EL (cell line): ENCODE measurements around the gene DNAJC21.
"Not testable (repeated sequence)": the region's sequence is repeated elsewhere in the genome, so short reads cannot be mapped to it uniquely, and the experiment has no call there.

Source experiments
- DNase-seq: peaks from one replicate; pipeline ENCODE4 v3.0.0-alpha.2; 2016

Gene DNAJC21

DNA sequence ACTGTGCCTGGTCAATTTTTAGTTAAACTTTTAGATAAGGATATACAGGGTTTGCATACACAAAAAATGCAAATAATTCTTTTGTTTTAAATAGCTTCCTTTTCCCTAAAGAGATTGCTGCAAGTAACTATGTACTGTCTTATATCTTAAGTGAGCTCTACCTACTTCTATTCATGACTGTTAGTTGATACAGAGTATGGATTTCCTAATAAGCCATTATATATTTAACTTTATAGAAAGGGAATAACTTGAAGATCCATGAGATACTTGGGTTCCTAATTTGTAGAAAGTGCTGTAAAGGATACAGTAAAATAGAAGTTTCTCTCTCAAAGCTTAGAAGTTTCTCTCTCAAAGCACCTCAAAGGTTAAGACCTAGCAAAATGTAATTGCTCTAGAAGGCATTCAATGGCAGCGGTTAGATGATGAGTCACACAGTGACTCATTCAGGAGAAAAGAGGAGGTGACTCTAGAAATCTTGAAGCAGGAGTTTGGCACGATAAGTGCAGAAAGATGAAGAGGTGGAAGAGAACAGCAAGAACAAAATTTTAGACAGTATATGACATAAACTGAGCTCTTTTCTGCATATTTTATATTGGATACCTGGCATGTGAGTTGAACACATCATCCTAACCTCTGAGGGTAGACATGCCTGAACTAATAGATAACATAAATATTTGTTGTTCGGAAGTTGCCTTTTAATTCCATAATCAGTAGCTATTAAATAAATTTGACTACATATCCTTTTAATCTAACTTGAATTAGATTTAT is 5.5 kb upstream of the DNAJC21 start:
- DNase-seq, result peak; percentile 93

DNA sequence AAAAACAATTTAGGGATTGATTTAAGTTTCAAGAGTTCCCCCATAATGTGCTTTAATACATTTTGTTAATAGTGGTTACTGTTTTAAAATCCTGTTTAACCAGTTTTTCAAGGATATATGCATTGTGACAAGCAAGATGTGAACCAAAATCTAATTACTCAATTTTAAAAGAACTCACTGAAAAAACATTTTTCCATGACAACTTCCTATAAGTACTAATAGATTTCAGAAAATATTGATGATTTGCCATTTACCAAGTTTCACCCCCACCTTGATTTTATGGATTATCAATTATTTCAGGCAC is 4.9 kb upstream of the DNAJC21 start:
- no peak for DNase-seq

DNA sequence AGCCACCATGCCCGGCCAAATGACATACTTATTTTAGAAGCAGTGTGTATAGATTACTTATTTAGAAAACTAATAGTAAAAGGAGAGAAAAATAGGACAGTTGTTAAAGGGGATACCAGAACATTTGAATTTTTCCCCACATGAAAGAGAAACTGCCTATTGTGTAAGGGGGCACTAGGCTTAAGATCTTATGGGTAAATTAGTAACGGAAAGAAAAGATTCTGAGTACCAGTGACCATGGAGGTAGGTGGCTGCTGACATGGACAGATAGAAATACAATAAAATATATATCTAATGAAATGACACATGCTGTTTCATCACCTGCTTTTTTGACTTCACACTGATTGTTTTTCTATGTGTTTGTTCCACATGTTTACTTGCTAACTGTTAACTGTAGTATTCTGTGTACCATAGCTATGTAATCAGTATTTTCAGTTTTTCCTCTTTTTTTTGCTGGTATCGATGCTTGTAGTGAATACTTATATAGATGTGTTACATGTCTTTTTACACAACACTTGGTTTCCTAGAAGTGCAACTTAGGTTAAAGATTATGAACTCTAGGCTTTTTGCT is 3.0 kb upstream of the DNAJC21 start:
- no peak for DNase-seq

DNA sequence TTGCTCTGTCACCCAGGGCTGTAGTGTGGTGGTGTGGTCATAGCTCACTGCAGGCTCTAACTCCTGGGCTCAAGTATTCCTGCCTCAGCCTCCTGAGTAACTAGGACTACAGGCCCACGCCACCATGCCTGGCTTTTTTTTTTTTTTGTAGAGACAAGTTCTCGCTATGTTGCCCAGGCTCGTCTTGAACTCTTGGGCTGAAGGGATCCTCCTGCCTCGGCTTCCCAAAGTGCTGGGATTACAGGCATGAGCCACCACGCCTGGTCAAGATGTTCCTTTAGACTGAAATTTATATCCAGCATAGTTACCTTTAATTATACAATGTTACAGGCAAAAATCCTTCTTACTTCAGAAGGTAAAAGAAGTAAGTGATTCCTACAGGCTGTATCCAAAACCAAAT is 1.6 kb upstream of the DNAJC21 start:
- DNase-seq, result no peak

DNA sequence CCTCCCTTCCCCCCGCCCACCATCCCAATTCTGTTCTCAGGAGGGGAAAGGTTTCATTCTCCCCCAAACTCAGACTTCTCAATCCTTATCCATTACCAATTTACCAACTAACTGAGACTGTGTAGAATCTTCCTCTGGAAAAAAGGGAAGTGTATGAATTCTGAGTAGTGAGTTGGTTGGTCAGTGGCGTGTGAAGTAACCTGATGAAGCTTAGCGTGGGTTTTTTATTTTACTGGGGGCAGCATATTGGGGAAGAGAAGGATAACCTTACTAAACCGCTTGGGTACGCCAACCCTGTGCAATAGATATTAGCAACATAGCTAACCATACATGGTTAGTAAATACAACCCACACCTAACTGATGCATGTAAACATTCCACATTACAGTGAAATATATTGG is 1.1 kb upstream of the DNAJC21 start:
- no peak for DNase-seq

DNA sequence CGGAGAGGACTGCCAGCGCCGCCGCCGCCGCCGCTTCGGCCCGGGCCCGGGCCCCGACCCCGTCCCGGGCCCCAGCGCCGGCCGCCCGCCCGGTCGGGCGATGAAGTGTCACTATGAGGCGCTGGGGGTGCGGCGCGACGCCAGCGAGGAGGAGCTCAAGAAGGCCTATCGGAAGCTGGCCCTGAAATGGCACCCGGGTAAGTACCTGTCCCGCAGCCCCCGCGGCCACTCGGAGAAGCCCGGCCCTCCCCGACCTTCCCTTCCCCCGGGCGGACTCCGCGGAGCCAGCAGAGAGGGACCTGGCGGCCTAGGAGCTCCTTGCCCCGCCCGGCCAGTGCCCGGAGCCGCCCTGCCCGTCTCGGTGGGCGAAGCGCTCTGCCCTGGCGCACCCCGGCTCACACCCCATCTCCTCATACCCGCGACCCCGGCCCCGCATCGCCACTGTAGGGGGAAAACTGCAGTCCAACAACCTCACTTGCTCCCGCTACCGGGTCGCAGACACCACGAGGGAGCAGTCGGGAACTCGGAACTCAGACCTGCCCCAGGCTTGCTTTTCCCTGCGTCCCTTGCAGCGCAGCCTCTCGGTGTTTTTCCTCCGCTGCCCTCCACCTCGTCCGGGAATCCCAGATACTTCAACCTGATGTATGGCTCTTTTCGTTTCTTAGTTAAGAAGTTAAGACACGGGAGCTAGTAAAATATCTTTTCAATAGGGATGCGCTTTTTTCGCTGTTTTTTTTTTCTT is 532 bp downstream of the DNAJC21 start:
- DNase-seq, result peak; percentile 85

DNA sequence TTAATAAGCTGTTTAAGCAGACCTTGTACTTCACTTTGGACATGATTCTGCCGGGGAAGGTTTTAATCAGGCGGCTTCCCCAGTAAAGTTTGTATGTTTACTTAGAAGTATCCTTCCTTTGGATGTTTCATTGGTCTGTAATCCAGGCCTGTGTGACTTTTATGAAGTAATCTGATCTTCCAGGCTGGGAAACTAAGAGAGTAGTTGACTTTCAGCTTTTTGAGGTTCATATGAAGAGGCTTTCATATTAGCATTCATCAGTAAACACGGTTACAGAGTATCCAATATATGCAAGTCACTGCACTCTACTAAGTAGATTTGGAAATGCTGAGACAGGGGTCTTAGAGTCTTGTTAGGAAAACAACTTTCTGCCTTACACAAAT is 1.1 kb downstream of the DNAJC21 start:
- peak; percentile 40 for DNase-seq

DNA sequence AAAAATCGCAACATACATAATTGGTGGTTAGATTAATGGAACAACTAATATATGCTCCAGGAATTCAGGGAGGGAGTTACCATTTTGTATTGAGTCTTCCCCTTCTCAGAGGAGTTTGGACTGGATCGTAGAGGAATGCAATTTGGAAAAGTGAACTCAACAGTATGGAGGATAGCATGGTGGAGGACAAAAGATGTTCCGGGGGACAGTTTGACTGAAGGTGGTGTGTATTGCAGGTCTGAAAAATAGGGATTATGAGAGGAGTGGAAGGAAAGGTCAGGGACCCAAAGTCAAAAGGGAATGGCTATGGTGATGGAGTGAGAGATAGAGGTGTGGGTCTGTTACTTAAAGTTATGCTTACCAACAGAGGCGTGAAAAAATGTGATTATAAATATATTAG is 1.5 kb downstream of the DNAJC21 start:
- no peak for DNase-seq

DNA sequence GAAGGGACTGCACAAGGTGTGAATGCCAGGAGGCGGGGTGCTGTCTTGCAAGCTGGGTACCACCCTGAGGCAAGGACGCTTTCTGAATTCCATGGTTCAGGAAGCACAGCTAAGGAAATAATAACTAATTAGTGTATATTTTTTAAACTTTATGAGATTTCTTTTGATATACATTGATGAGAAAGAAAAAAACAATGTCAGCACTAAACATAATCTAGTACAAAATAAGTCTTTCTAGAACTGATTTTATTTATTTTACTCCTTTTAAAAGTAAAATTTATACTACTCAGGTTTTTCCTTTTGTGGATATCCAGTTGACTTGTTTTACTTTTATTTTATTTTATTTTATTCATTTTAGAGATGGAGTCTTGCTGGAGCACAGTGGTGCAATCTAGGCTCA is 3.6 kb downstream of the DNAJC21 start:
- no peak for DNase-seq

DNA sequence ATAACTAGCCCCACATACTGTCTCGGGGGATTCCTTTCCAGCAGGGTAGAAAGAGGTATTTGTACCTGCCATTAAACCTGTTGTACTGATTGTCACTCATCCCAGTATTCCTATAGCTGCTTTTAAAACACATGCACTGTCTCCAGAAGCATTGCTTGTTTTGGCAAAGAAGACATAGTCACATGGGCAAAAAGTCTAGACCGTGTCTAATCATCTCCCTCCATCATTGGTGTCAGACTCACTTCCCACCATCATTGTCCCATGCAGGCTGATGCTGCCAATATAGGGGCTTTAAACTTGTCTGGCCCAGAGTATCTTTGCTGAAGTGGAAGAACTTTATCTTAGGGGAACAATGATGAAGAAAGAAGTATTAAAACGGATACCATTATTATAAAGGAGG is 12.6 kb downstream of the DNAJC21 start:
- no peak for DNase-seq

DNA sequence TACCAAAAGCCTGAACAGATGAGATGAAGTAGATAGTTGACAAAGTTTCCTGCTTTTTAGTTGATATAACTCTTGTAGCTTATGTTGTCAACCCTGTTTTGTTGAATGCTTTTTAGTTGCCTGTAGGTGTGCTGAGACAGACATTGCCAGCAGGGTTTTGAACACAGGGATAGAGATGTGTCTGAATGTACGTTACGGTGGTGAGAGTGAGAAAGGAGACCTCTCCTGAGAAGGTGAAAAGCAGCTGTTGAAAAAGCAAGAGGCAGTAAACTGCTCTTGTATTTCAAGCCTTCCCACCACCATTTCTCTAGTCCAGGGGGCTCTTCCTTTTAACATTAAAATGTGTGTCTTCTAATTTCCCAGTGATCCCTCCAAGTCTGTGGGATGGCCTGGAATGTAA is 14.7 kb downstream of the DNAJC21 start:
- no peak for DNase-seq

DNA sequence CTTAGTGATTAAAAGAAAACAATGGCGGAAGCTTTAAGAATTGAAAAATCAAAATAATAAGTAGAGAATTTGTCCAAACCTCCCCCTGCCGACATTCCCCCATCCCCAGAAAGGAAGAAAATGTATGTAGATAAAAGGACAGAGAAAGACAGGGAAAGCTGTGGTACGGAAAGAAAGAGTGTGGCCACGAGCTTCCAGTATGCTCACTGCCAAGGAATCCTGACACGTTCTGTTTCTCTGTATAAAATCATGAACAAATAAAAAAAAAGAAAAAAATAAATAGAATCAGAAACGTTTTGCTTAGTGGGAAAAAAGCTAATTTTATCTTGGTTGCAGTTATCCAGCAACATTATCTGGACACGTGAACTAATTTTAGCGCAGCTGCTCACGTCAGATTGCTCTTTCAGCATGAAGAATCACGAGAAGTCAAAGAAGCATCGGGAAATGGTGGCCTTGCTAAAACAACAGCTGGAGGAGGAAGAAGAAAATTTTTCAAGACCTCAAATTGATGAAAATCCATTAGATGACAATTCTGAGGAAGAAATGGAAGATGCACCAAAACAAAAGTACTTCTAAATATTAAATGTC is 15.2 kb downstream of the DNAJC21 start:
- no peak for DNase-seq

DNA sequence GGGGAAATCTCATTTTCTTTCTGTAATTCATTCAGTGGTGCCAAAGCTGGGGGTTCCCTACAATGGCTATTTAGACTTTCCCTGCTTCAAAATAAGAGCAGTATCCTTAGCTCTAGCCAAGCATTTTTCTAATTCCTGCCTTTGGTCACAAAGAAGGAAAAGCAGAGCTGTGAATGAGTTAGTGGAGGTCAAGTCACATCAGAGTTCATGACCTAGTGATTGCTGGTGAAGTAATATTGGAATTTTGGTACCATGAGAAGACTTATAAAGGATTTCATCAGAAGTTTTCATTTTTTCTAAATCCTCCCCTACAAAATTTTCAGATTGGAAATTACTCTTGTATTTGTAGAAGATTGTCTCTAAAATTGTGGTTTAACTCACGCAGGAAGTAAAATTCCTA is 28.0 kb downstream of the DNAJC21 start:
- peak; percentile 25 for DNase-seq

DNA sequence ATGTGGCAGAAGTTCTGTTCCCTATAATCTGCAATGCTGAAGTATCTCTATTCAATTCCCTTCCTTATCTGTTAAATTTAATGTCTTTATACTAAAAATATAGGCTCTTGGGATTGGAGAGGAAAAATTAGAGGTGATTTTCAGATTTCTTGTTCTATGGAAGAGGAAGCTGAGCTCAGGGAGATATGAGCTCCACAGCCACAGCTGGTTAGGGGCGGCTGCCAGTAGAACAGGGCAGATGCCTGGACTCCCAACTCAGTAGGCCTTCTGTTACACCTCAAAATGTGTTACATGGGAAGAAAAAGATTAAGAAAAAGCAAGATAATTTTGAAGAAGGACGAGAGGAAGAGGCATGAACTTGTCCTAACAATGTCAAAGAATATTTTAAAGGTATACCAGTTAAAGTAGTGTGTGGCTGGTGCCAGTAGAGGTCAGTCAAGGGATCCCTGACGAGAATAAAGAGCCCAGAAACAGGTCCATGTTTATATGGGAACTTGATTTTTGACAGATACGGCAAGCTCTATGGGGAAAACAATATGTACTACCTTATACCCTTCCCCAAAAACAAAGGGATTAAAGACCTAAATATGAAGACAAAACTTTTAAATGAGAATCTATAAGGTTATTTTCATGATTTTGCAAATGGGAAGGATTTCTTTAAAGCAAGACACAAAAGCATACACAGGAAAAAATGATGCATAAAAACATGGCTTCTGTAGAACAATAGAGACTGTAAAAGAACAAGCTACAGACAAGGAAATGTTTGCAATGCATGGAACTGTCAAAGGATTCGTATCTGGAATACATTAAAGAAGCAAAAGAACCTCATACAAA is 28.7 kb downstream of the DNAJC21 start:
- peak; percentile 35 for DNase-seq

DNA sequence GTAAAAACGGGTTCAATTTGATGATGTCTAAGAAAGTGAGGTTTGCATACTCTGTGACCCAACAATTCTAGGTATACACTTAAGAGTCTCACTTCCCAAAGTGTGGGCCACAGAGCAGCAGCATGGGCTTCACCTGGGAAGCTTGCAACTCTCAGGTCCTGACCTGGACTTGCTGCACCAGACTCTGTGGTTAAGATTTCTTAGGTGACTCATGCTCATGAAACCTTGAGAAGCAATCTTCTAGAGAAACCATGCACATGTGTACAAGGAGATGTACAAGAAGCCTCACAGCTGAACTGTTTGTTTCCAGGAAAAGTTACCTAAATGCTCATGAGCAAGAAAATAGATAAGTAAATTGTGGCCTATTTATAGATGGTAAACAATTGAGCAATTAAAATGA is 30.0 kb downstream of the DNAJC21 start:
- peak; percentile 57 for DNase-seq

DNA sequence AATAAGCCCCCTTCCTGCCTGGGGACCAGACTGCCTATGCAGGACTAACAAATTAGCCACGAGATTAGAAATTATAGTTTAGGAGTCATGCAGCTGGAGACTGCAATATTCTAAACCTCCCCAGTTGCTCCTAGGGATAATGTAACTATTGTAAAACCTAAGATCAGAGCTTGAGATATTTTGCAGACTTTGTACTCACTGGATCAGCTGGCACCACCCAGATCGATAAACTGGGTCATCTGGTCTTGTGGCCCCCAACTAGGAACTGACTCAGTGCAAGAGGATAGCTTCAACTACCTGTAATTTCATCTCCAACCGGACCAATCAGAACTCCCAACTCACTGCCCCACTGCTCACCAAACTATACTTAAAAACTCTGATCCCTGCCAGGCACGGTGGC is 38.2 kb downstream of the DNAJC21 start:
- no peak for DNase-seq

DNA sequence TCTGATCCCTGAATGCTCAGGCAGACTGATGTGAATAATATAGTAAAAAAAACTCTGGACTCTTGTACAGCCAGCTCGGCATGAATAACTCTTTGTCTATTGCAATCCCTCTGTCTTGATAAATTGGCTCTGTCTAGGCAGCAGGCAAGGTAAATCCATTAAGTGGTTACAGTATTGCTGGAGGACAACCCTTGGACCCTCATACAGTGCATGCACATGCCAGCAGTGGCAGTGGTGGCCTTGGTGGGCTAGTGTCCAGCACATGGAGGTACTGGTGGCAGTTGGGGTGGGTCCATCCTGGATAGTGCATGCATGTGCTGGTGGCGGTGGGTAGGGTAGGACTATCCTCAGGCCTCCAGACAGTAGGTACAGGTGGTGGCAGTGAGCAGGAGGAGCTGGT is 38.9 kb downstream of the DNAJC21 start:
- no peak for DNase-seq

DNA sequence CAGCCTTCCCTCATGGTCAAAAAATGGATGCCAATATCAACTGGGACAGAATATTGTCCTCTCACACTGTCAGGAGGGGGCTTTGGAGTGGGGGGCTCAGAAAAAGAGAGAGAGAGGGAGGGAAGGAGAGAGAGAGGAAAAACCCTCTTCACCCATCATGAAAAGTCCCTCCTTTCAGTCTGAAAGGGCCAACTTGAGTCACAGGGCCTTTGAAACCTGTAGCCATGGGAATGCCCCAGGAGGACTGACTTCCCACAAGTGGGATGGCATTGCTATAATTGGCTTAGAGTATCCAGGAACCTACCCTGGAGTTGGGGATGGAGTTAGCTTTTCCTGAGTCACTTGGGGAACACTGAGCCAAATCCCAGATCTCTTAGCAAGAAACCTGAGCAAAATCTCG is 41.2 kb downstream of the DNAJC21 start:
- no peak for DNase-seq

DNA sequence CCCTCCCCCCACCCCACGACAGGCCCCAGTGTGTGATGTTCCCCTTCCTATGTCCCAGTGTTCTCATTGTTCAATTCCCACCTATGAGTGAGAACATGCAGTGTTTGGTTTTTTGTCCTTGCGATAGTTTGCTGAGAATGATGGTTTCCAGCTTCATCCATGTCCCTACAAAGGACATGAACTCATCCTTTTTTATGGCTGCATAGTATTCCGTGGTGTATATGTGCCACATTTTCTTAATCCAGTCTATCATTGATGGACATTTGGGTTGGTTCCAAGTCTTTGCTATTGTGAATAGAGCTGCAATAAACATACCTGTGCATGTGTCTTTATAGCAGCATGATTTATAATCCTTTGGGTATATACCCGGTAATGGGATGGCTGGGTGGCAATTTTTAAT is 42.3 kb downstream of the DNAJC21 start:
- not testable (repeated sequence) for DNase-seq

DNA sequence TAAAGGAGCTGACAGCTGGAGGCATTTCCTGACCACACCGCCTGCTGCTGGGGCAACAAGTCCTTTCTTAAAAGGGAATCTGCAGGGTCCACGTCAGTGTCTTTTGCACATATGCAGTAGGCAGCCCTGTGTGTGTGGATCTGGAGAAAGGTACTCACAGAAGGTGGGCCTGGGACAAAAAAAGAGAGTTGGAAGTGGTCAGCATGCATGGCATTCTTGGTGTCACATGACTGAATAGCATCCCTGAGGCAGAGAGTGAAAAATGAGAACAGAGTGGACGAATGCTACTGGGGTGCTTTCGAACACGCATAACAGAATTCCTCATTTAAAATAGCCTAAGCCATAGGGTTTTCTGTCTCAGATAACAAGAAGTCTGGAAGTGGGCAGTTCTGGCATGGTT is 47.0 kb downstream of the DNAJC21 start:
- no peak for DNase-seq

DNA sequence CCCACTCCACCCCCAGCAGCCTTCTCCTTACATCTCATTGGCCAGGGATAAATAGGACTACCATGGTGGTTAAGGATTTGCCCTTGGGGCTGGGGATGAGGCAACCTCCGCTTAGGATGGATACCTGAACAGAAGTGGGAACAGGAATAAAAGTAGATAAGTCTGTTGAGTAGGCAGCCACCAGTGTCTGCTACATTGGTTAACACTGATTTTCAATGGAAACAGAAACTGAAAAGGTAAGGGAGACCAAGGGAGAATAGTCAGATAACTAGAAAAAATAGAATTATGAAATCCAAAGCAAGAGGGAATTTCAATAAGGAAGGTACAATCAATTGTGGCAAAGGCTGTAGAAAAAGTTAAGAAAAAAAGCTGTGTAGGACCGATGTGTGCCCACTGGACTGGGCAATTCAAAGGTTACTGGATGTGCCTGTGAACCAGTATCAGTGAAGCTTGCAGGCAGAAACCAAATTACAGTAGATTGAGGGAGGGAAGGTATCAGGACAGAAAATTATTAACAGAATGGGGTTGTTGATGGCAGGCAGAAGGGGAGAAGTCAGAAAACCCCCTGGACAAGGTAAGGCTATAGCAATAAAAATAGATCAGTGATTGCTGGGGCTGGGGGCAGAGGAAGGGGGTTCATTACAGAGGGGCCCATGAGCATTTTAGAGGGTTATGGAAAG is 48.7 kb downstream of the DNAJC21 start:
- no peak for DNase-seq

DNA sequence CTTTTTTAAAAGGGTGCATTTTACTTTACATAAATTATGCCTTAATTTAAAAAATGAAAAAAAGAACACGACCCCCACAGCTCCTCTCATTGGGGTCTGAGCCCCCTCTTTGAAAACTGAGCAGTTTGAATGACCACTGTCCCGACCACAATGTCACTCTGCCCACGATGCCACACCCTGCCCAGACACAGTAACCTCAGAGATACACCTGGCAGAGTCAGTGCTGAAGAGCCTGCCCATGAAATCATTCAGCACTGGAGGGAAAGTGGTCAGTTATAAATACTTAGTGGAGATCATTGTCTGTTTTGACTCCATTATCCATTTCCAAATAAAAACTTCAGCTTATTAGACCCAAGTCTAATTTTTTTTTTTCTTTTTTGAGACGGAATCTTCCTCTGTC is 49.3 kb downstream of the DNAJC21 start:
- no peak for DNase-seq

DNA sequence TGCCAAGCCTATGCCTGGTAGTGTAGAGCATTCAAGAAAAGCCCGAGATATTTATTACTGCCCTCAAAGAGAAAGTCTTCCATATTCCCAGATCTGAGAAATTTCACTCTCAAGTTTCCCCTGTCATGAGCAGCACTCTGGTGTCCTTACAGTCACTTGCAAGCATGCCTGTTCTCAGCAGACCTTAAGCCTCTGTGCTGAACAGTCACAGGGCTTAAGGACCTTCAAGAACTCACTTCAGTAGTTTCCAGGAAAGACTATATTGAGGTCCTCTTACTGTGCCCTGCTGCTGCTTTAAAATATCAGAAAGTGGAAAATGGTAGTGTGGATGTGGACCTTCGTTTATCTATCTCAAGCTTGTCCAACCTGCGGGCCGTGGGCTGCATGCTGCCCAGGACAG is 53.5 kb downstream of the DNAJC21 start:
- DNase-seq, result no peak
